ENCODE results near the gene RNF144A. TPM values are rescaled to one million over a fixed set of nuclear protein-coding genes. Genes with fewer than 3 reads are reported as not detected.

Gene RNF144A
- polyA plus RNA-seq, 3 donors = 0.30 to 0.68 (median 0.48) TPM

GRCh38 chr2:7003895-7004294 lies 86.7 kb downstream of the RNF144A start:
- peak in 1 of 3 donors; percentile 6 for DNase-seq
- intact Hi-C loops (cut with micrococcal nuclease) = loop anchor here in 1 of 2 donors (10.0 kb wide), 1 partner anchor 89 kb away; the partner anchor contains the start of gene RNF144A
- no peak overlapping the region for H3K9ac ChIP-seq (ENCODE audit: insufficient read depth, low read length, poor library complexity, severe bottlenecking)

GRCh38 chr2:7004636-7005035 lies 87.4 kb downstream of the RNF144A start:
- H3K4me3 Mint-ChIP-seq = peak overlapping the region in 1 of 2 donors; percentile 75

More at GRCh38 chr2:7003895-7004294, 86.7 kb downstream of the RNF144A start:
- peak overlapping the region; percentile 59 for H3K4me2 ChIP-seq (replicated peaks; ENCODE audit: extremely low read depth, low read length, poor library complexity, severe bottlenecking)
- no peak overlapping the region for H3K27ac ChIP-seq (ENCODE audit: low read depth in 1 of 2, low read length in 2 of 2)
- no peaks in the 10 kb centered on the region for H3K36me3 Mint-ChIP-seq
- TF ChIP-seq CTCF (IDR thresholded peaks at IDR 0.05) = no peak
- peak overlapping the region in 1 of 2 donors; percentile 75 for H3K4me3 Mint-ChIP-seq
- no peaks in the 10 kb centered on the region for H4K20me1 ChIP-seq (ENCODE audit: insufficient read depth, low read length)
- H3K9me3 ChIP-seq (replicated peaks in 1 of 2; ENCODE audit: control insufficient read depth in 1 of 2, insufficient read depth in 1 of 2, low read length in 2 of 2) = no peaks in the 10 kb centered on the region
- peaks cover 59 to 67% of the 10 kb centered on the region in 2 donors for H3K4me1 ChIP-seq (ENCODE audit: control insufficient read depth in 1 of 2, insufficient read depth in 2 of 2, low read length in 2 of 2)
- H3K4me1 Mint-ChIP-seq = peaks cover 73% of the 10 kb centered on the region
- H3K27ac Mint-ChIP-seq = peak overlapping the region in 2 of 7 donors; percentile 81 to 85
- H3K27me3 ChIP-seq (ENCODE audit: control insufficient read depth in 2 of 2, insufficient read depth in 2 of 2, low read length in 2 of 2) = no peaks in the 10 kb centered on the region
- H2AFZ ChIP-seq (ENCODE audit: insufficient read depth, low read depth, low read length, poor library complexity, severe bottlenecking) = peak overlapping the region; percentile 19
- no peaks in the 10 kb centered on the region for H3K79me2 ChIP-seq (ENCODE audit: insufficient read depth, low read length)
- peak overlapping the region in 1 of 3 experiments; percentile 28 for H3K4me3 ChIP-seq (replicated peaks in 1 of 3; ENCODE audit: low read depth in 2 of 3, low read length in 3 of 3)
- peaks cover 0 to 2% (median 2%) of the 10 kb centered on the region in 3 donors for H3K27me3 Mint-ChIP-seq (ENCODE audit: low read depth in 3 of 3)
- H3K36me3 ChIP-seq (replicated peaks in 1 of 2; ENCODE audit: control insufficient read depth in 1 of 2, insufficient read depth in 2 of 2, low read length in 2 of 2) = no peaks in the 10 kb centered on the region
- H3K9me3 Mint-ChIP-seq = peaks cover 0 to 2% (median 0%) of the 10 kb centered on the region in 7 donors
- WGBS (ENCODE audit: insufficient coverage) = no CpG with 5 or more reads among the region's 3 CpGs

More at GRCh38 chr2:7004636-7005035, 87.4 kb downstream of the RNF144A start:
- H3K27ac Mint-ChIP-seq = peak overlapping the region in 5 of 7 donors; percentile 5 to 92 (median 85)
- intact Hi-C loops (cut with micrococcal nuclease) = loop anchor here in 1 of 2 donors (10.0 kb wide), 1 partner anchor 90 kb away; the partner anchor contains the start of gene RNF144A
- H3K79me2 ChIP-seq (ENCODE audit: insufficient read depth, low read length) = no peaks in the 10 kb centered on the region
- H3K9me3 Mint-ChIP-seq = peaks cover 0 to 2% (median 0%) of the 10 kb centered on the region in 7 donors
- no peaks in the 10 kb centered on the region for H3K27me3 ChIP-seq (ENCODE audit: control insufficient read depth in 2 of 2, insufficient read depth in 2 of 2, low read length in 2 of 2)
- no peaks in the 10 kb centered on the region for H3K36me3 Mint-ChIP-seq
- 5% methylated on average over 3 of the region's 4 CpGs for WGBS (ENCODE audit: insufficient coverage)
- H3K9ac ChIP-seq (ENCODE audit: insufficient read depth, low read length, poor library complexity, severe bottlenecking) = no peak overlapping the region
- peak overlapping the region; percentile 19 for H2AFZ ChIP-seq (ENCODE audit: insufficient read depth, low read depth, low read length, poor library complexity, severe bottlenecking)
- H3K27ac ChIP-seq (ENCODE audit: low read depth in 1 of 2, low read length in 2 of 2) = peak overlapping the region in 1 of 2 donors; percentile 34
- peaks cover 0 to 2% (median 0%) of the 10 kb centered on the region in 3 donors for H3K27me3 Mint-ChIP-seq (ENCODE audit: low read depth in 3 of 3)
- no peaks in the 10 kb centered on the region for H4K20me1 ChIP-seq (ENCODE audit: insufficient read depth, low read length)
- no peaks in the 10 kb centered on the region for H3K9me3 ChIP-seq (replicated peaks in 1 of 2; ENCODE audit: control insufficient read depth in 1 of 2, insufficient read depth in 1 of 2, low read length in 2 of 2)
- H3K4me3 ChIP-seq (replicated peaks in 1 of 3; ENCODE audit: low read depth in 2 of 3, low read length in 3 of 3) = peak overlapping the region in 1 of 3 experiments; percentile 28
- peaks cover 66% of the 10 kb centered on the region for H3K4me1 Mint-ChIP-seq
- peak; percentile 54 to 75 (median 64) for DNase-seq
- peaks cover 51 to 60% of the 10 kb centered on the region in 2 donors for H3K4me1 ChIP-seq (ENCODE audit: control insufficient read depth in 1 of 2, insufficient read depth in 2 of 2, low read length in 2 of 2)
- peak overlapping the region; percentile 59 for H3K4me2 ChIP-seq (replicated peaks; ENCODE audit: extremely low read depth, low read length, poor library complexity, severe bottlenecking)
- H3K36me3 ChIP-seq (replicated peaks in 1 of 2; ENCODE audit: control insufficient read depth in 1 of 2, insufficient read depth in 2 of 2, low read length in 2 of 2) = no peaks in the 10 kb centered on the region
- no peak for TF ChIP-seq CTCF (IDR thresholded peaks at IDR 0.05)

All from CD14-positive monocyte (primary cell).